Putamen (tissue), 1 donor: ENCODE results near the gene CDH4.

Source experiments
- DNase-seq: peaks from one replicate; pipeline ENCODE4 v3.0.0-alpha.2; 2016; ENCODE audit warnings: low spot score

Gene CDH4

DNA sequence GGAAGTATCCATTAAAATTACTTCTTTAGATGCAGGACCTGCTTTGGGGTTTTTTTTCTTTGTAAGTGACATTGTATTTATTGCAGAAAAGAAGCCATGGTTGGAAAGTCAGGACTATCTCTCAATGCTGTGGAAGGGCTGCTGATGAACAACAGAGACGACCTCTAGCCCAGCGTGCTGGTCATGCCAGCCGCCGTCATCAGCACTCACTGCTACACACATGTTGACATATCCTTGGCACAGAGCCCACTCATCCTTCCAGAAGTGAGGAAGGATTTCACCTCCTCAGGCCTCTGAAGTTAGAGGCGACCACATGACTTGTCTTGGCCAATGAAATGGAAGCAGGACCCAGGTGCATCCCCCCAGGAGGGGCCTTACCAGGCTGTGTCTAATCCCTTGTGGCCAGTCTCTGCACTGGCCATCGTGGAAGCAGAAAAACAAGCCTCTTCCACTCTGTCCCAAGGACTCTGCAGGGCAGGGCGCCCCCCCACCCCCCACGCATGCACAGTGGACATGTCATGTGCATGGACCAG lies 470.2 kb downstream of the CDH4 start:
- DNase-seq: no peak

DNA sequence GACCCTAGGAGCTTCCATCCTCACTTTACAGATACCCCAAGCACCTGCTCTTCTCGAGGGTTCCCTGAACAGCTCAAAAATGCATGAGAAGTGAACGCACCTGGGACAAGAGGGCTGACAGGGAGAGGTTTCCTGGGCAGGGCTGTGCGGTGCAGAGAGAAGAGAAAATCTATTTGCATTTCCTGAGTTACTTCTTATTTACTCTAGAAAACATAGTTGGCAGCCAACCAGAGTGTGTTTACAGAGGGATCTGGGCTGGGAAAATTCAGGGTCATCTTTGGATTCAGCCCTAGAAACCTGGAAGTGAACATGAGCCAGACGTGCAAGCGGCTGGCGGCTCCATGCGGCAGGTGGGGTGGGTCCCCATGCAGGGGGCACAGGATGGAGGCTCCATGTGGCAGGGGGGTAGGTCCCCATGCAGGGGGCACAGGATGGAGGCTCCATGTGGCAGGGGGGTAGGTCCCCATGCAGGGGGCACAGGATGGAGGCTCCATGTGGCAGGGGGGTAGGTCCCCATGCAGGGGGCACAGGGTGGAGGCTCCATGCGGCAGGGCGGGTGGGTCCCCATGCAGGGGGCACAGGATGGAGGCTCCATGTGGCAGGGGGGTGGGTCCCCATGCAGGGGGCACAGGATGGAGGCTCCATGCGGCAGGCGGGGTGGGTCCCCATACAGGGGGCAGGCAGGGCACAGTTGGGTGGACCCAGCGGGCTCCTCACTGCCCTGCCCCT lies 471.6 kb downstream of the CDH4 start:
- DNase-seq: no peak

DNA sequence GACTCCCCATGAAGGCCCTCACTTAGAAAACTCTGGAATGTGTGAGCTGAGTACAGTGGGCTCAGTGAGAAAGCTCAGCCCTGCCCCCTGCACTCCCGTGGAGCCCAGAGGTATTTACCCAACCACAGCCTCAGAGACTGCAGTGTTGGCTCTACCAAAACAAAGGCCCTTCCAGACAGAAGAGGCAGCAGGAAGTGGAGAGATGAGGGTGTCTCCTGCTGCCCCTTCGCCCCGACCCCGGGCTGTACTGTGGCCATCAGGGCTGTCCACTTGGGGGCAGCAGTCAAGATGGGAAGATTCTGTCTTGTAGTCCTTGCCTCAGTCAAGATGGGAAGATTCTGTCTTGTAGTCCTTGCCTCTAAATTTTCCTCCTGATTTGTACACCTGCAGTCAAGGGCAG lies 472.3 kb downstream of the CDH4 start:
- DNase-seq: no peak

DNA sequence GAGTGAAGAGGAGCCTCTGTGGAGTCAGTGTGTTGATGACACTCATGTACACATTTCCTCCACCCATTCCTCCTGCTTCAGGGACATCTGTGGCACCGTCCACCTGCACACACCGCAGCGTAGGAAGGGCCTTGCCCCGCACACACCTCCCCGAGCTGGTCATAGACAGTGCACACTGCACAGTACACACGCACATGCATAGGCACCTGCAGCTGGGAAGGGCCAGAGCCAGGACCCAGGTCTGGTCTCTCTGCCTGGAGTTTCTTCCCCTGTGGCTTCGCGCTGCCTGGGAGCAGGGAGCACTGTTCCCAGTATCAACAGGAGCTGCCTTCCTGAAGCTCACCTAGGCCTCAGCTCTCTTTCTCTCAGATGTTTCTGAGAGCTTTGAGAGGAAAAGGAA lies 473.1 kb downstream of the CDH4 start:
- DNase-seq: no peak

DNA sequence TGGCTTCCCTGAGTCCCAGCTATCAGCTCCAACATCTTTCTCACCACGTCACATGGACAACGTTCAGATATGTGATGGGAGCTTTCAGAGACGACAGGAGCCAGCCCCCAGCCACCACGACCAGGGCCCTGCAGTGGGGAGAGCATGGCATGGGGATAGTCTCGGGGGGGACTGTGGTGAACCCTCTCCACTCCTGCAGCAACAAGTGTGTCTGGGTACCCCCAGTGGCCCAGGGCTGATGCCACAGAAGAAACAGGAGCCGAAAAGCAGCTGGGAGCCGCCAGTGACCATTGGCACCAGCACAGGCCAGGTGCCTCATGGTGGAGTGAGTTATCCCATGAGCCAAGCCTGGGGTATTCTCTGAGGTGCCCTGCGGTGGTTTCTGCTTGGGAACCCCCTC lies 473.9 kb downstream of the CDH4 start:
- no peak for DNase-seq

DNA sequence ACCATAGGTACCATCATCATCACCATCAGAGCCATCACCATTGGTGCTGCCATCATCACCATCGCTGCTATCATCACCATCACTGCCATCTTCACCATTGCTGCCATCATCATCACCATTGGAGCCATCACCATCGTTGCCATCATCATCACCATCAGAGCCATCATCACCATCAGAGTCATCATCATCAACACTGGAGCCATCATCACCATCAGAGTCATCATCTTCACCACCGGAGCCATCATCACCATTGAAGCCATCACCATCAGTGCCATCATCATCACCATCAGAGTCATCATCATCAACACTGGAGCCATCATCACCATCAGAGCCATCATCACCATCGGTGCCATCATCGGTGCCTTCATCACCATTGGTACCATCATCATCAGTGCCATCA lies 474.9 kb downstream of the CDH4 start:
- no peak for DNase-seq

DNA sequence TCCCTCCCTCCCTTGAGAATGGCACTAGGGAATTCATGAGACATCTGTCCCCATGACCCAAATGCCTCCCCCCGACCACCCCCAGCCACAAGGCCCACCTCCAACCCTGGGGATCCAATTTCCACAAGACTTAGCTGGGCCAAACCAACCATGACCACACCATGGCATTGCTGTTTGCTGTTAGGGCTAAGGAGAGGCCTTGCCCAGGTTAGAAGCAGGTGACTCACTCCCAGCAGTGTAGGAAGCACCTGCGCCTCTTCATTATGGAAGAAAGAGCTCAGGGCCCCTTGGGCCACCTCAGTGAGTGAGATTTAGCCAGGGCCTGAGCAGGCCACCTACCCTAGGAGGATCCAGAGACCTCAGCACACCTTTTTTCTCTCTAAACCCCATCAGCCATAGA lies 475.7 kb downstream of the CDH4 start:
- DNase-seq: no peak

DNA sequence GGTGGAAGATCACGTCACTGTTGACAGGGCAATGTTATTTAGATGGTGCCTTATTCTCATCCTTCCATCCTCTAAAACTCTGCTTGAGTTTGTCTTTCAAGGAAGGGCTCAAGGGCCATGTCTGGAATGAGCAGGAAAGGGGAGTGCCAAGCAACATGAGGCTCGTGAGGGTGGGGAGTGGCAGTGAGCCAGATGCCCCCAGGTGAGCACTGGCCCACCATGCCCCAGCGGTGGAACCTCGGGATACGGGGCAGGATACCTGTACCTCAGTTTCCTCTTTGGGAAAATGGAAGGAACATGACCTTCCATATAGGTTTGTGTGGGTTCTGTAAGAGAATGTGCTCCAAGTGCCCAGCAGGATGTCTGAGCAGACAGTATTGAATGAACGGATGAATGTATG lies 476.3 kb downstream of the CDH4 start:
- no peak for DNase-seq

DNA sequence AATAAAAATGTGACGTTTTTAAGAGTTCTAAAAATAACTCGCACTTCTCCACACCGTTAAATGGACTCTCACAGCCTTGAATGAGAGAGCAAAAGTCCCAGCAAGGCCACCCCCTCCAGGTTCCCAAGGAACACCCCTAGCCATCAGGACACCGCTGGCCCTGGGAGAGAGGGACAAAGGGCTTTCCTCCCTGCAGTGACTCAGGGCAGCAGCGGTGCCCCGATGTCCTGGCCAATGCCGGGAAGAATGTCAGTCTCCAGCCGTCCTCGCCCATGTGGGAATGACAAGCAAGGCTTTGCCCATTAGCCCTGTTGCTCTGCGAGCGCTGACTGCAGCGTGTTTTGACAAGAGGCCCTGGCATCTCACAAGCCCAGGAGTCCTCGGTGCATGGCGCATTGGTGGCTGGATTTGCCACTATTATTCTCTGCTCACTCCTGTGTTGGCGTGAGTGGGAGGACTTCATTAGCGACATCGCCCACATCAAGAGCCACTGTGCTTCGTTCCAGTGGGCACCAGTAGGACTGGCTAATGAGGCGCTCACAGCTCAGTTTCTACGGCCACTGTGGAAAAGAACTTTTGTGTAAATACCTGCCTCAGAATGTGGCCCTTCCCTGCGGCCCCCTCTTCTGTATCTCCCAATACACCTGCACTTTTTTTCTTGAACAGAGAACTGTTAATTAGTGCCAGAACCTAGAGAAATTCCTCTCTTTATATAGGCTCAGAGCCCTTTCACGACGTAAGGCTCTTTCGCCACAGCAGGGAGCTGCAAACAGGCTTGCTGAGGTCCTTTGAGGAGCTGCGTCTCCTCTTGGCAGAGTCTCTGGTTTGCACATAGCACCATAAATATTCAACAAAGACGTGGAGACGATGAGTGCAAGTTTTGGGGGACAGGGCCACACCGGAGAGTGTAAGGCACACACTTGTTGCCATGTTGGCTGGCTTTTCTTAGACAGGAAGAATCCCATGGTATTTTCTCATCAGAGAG lies 477.0 kb downstream of the CDH4 start:
- DNase-seq: no peak

DNA sequence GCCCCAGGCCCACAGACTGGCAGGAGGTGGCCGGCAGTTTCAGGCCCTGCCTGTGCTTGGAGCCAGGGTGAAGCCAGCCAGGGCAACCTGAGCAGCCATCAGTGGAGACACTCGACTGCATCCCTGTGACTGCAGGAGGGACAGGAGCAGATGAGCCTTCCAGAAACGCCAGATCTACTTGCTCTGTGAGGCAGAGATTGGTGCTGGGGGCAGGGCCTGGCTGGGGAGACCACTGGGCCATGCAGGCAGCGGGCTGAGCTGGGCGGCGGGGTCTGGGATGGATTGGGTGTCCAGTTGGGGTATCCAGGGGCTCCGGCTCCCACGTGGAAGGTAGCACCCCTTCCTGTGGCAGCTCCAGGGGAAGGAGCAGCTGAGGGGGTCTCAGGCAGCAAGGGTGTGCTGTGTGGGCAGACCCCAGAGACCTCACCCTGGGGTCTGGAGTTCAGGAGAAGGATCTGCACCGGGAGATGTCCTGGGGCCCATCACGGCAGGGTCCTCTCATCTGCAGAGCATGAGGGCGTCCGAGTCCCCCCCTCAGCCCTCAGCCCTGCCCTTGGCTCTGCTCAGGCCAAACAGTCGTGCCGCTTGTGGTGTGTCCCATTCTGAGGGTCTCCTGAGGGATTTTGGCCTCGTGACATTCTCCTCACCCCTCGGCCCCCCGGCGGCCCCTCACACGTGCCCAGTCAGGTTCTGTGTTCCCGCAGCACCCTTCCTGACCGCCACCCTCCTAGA lies 478.7 kb downstream of the CDH4 start:
- no peak for DNase-seq

DNA sequence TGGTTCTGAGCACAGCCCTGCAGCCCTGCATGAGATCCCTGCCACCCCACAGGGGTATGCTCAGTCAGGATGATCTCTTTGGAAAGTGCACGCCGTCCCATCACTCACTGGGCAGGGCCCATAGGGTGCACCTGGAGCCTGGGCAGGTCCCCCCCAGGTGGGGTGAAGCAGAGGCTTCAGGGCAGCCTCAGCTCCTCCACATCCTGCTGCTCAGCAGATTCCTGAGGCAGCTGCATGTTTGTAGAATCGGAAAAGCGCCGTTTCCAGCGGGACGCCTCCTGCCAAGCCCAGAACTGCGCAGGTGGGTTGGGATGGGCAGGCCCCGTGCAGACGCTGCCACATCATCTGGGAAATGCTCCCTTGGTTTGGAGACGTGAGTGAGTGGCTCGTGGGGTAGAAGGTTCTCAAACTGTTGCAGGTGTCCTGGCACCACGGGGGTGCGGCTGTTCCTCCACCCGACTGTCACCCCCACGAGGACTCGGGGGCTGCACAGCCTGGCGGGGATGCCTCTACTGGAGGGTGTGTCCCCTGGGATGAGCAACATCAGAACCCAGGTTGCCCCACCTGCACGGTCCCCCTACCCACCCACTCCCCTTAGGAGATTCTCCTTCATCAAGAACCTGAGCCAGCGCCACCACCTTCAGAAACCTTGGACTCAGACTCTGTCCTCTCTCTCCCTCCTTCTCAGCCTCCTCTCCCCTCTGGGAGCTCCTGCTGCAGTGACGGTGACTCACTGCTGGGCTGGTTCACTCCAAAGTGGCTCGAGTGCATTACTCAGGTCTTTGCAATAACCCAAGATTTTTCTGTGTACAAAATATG lies 479.5 kb downstream of the CDH4 start:
- no peak for DNase-seq

DNA sequence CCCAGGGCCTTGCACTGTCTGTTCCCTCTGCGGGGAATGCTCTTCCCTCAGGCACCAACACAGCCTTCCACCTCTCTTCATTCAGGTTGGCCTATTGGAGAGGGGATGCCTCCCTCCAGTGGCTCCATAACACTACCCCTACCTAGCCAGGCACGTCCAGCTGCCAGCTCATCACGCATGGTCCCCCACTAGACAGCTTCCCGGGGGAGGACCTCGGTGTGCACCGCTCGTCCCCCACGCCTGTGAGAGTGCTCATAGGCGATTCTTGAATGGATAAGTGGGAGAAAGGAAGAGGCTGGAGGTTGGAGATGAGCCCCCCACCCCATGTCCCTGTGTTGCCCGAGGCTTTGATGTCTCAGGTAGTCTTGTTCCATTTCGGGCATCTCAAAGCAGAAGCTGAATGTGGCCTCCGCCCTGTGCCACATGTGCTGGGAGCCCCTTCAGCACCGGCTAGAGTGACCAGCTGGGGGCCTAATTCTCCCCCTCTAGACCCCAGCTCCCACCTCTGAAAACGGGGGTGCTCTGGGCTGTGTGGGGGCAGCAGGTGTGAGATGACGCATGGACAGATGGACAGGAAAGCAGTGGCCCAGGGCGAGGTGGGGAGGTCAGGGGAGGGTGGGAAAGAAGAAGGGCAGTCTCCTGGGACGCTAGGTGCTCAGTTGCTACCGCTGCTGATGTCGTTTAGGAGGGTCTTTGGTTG lies 480.6 kb downstream of the CDH4 start:
- no peak for DNase-seq

DNA sequence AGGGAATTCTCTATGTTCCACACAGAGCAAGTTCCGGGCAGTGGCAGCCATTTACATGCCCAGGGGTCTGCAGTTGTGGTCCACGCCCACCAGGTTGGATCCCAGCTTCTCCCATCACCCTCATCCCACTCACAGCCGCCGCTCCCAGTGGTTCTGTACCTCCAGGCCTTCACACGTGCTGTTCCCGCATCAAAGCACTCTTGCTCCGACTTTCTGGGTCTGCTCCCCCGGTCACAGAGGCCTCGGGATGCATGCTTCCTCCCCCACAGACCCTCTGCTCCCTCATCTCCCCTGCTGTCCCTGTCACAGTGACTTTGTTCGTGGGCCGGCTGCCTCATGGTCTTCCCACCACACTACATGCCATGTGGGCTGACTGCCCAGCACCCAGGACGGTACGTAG lies 481.2 kb downstream of the CDH4 start:
- DNase-seq: no peak

DNA sequence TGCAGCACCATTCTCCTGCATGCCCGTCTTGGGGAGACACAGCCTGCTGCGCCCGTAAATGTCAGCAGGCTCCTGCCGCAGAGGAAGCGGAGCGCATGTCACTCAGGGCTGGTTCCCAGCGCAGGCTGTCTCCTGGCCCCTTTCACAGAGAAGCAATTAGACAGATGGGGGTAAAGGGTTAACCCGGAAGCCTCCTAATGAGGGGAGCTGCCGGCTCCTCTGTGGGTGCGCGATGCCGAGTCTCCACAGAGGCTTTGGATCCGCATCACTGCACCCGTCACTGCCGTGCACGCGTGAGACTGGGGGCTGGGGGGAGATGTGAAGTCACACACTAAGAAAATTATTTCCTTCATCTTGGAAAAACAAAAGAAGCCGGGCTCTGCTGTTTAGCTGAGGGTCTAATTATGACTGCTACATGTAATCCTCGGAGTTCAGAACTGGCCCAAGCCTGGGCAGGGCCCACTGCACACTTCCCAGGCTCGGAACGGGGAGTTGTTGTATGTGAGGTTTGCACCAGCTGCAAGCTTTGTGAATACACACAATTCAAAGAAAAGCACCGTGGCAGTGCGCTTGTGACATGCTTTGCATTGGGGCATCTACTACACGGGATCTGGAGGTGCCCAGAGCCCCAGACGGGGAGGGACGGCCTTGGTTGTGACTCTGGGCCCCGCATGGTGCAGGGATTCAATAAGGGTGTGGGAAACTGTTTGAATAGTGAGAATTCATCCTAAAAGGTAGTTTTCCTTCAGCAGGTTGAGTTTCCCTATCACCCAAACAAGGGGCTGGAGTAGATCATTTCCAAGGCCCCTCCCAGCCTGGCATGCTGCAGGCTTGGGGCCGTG lies 482.1 kb downstream of the CDH4 start:
- no peak for DNase-seq

DNA sequence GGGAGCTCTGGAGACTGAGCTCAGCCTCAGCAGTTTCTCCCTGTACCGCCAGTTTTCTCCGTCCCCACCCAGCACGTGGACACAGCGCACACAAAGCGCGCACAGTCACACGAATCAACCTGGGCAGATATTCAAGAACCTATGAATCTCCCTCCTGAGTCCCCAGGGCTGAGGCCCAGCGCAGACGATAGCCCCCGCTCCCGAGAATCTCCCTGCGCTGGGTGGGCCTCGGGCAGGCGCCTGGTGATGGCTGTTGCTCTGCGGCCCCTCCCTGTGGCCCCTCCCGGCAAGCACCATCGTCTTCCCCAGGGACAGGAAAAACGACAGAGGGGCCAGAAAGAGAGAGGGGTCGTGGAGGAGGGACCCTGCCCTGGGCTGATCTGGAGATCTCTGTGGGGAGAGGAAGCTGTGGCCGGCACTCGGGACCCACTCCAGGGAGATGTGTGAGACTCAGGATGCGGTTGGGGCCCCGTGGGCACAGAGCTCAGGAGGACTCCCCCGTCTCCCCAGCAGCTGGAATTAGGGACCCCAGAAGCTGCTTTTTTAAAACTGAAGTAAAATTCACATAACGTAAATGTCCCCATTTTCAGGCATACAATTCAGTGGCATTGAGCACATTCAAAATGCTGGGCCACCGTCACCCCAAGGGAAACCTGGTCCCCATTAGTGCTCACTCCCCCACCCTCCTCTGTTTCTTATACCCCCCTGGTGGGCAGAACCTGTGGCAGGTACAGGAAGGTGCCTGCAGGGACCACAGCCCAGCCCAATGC lies 482.9 kb downstream of the CDH4 start:
- DNase-seq: no peak

DNA sequence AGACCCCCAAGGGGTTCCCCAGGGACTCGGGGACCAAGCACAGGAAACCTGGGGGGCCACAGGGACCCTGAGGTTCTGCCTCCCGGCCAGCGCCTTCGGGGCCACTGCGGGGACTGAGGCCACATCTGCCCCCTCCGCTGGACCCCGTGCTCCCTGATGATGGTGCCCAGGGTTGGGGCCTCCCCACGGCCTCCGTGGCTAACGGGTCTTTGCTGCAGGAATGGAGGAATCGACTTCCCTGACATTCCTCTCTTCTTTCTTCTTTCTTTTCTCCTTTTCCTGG lies 483.4 kb downstream of the CDH4 start:
- no peak for DNase-seq

DNA sequence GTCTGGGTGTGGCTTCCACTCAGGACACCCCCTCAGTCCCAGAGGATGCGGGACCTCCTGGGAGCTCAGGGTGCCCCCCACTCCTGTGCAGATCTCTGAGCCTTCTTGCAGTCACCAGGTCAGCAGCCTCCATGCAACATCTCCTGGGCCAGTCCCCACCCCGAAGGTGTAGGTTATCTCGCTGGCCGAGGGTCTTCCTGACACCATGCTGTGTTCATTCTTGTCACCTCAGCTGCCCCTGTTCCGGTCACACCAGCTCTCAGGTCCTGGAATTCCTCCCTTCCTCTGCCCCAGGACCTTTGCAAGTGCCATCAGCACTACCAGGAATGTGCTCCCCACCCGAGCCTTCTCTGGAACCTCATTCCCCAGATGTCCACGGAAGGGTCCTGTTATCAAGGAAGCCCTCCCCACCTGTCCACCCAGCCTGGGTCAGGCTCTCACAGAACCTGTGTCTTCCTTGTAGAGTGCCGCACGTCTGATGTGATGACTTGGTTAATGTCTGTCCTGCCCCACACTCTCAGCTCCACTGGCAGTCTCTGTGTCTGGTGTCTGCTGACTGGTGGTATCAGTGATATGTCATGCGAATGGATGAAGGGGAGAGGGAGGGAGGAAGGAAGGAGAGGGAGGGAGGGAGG lies 484.1 kb downstream of the CDH4 start:
- no peak for DNase-seq

DNA sequence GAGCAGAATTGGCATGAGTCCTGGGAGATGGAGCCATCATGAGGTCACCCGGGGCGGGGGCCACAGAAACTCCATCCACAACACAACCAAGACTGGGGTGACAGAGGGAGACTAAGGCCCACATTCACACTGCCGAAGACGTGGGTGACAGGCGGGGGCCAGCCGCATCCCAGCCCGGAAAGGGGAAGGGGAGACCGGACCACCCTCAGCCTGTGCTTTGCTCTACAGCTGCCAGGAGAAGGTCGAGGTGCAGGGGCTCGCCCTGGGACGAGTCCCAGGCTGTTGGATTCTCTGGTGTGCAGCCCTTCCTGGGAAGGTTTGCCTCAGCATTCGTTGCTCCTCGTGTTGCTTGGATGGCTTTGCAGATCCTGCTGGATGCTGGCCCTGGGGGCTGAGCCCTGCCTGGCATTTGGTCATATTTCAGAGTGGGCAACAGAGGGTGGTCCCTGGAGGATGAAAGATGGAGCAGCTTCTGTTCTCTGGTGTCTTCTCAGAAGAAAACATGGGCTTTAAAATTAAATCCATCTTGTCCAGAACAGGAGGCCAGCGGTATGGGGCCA lies 484.8 kb downstream of the CDH4 start:
- DNase-seq: no peak

DNA sequence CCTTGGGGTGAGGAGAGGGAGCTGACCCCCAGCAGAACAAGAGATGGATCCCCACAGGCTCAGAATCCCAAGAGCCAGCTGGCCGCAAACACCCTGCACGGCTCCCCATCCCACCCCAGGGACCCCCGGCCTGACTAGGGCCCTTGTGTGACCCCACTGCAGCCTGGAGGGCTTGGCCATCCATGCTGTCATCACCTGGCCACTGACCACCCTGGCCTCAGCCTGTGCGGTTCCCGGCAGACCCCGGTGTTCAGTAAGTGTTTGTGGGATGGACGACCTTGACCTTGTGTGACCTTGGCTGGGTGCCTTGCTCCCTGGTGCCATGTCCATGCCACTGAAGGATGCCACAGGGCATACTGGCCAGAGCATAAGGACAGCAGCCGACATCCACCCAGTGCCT lies 485.3 kb downstream of the CDH4 start:
- no peak for DNase-seq
